PC-9 (cell line): ENCODE results near the gene HSPA4. TPM values are rescaled to one million over a fixed set of nuclear protein-coding genes. Genes with fewer than 3 reads are reported as not detected.
"Not testable (repeated sequence)": the region's sequence is repeated elsewhere in the genome, so short reads cannot be mapped to it uniquely, and the experiment has no call there.

Experiments
- BruUV-seq: library from RNA; stranded (reverse); fragments of 400-500 nt; replicated peaks from 2 replicates; lab custom pipeline; 2021; lab: Mats Ljungman, UMichigan
- CTCF ChIA-PET: fragments of 300-600 bp; sonication (Branson Sonifier 250); formaldehyde crosslinking; loops from one replicate; lab custom pipeline; 2022; ENCODE audit warnings: antibody characterized with exemption; lab: Charles Lee
- POLR2A ChIA-PET: fragments of 300-600 bp; sonication (Branson Sonifier 250); formaldehyde crosslinking; loops from one replicate; lab custom pipeline; 2022; ENCODE audit warnings: antibody characterized with exemption; ENCODE audit not compliant: unreplicated experiment; lab: Charles Lee
- DNase-seq, 2 experiments: peaks; one replicate each; pipeline versions ENCODE4 v3.0.0 to v3.0.0-alpha.2; 2015 to 2022; ENCODE audit warnings: mixed read lengths in 1 of 2
- H2AFZ ChIP-seq: fragments of 200-600 bp; sonication (generic); 2 replicates; pipeline ENCODE4 v1.8.1; 2017; ENCODE audit warnings: antibody characterized with exemption
- H3F3A ChIP-seq: fragments of 200-600 bp; sonication (generic); 2 replicates; pipeline ENCODE4 v1.8.1; 2017; ENCODE audit warnings: antibody characterized with exemption, mild to moderate bottlenecking, low read depth; ENCODE audit not compliant: insufficient read depth
- H3K27ac ChIP-seq: fragments of 200-600 bp; sonication (generic); 2 replicates; pipeline ENCODE4 v1.6.1; 2016; ENCODE audit warnings: mixed run types
- H3K27me3 ChIP-seq: fragments of 200-600 bp; sonication (generic); 2 replicates; pipeline ENCODE4 v1.6.1; 2016; ENCODE audit warnings: low read depth, mixed run types; ENCODE audit not compliant: insufficient read depth
- H3K36me3 ChIP-seq: fragments of 200-600 bp; sonication (generic); 2 replicates; pipeline ENCODE4 v1.6.1; 2016; ENCODE audit warnings: low read depth, mixed run types
- H3K4me1 ChIP-seq: fragments of 200-600 bp; sonication (generic); replicated peaks from 2 replicates; pipeline ENCODE4 v1.6.1; 2016; ENCODE audit warnings: mixed run types; ENCODE audit not compliant: insufficient read depth
- H3K4me2 ChIP-seq: fragments of 200-600 bp; sonication (generic); 2 replicates; pipeline ENCODE4 v1.6.1; 2017; ENCODE audit warnings: mixed run types
- H3K4me3 ChIP-seq: fragments of 200-600 bp; sonication (generic); 2 replicates; pipeline ENCODE4 v1.6.1; 2016; ENCODE audit warnings: mixed run types
- H3K79me2 ChIP-seq: fragments of 200-600 bp; sonication (generic); 2 replicates; pipeline ENCODE4 v1.6.1; 2017; ENCODE audit warnings: low read depth, mixed run types
- H3K9me2 ChIP-seq: fragments of 200-600 bp; sonication (generic); 2 replicates; pipeline ENCODE4 v1.8.1; 2017; ENCODE audit warnings: mild to moderate bottlenecking; ENCODE audit not compliant: insufficient read depth
- H3K9me3 ChIP-seq: fragments of 200-600 bp; sonication (generic); 2 replicates; pipeline ENCODE4 v1.8.1; 2016; ENCODE audit warnings: low read depth; ENCODE audit not compliant: insufficient read depth
- H4K20me1 ChIP-seq: fragments of 200-600 bp; sonication (generic); 2 replicates; pipeline ENCODE4 v1.8.1; 2017; ENCODE audit not compliant: insufficient read depth
- CTCF ChIP-seq: fragments of 200-600 bp; sonication (generic); conservative IDR thresholded peaks from 2 replicates; pipeline ENCODE4 v1.6.1; 2017; ENCODE audit warnings: mixed run types, antibody characterized with exemption, mild to moderate bottlenecking, moderate library complexity
- EZH2 ChIP-seq: fragments of 200-600 bp; sonication (generic); IDR thresholded peaks from 2 replicates; pipeline ENCODE4 v1.8.0; 2017; ENCODE audit warnings: antibody characterized with exemption, low read depth
- intact Hi-C: fragments of 100-400 bp; cut with micrococcal nuclease; formaldehyde crosslinking; loops from one replicate; pipeline ENCODE4 v1.10.0; 2022; ENCODE audit not compliant: unreplicated experiment
- total RNA-seq: library from RNA; stranded (reverse); gene quantifications from 2 replicates; pipeline ENCODE4 v1.2.3, GENCODE V29; 2021

HSPA4 gene
- total RNA-seq, 1 experiment from 2014 or later: 140 TPM

- intact Hi-C loops: loop anchor here (10.0 kb wide), 1 partner anchor 157 kb away; no protein-coding TSS in a partner anchor
- POLR2A ChIA-PET: no interaction called here
- peaks cover 76% of the 10 kb centered on the region for H4K20me1 ChIP-seq
Measured at GRCh38 chr5:133081703-133082102, 29.9 kb downstream of the HSPA4 start.

GRCh38 chr5:133082128-133082527 lies 30.3 kb downstream of the HSPA4 start:
- peaks cover 40% of the 10 kb centered on the region for H3K36me3 ChIP-seq
- no TSS peak for BruUV-seq

More at GRCh38 chr5:133081703-133082102, 29.9 kb downstream of the HSPA4 start:
- Histone ChIP-seq H3K27ac (no peak overlapping the region), H3K4me3 (no peak overlapping the region), H2AFZ (no peak overlapping the region), H3K27me3 (no peaks in the 10 kb centered on the region), H3K79me2 (peaks cover 66% of the 10 kb centered on the region), H3K9me2 (no peaks in the 10 kb centered on the region), H3F3A (peaks cover 31% of the 10 kb centered on the region; the same call in 1 of the 2 replicates), H3K4me2 (no peak overlapping the region), H3K4me1 (no peaks in the 10 kb centered on the region), H3K36me3 (peaks cover 44% of the 10 kb centered on the region), H3K9me3 (no peaks in the 10 kb centered on the region)
- TF ChIP-seq CTCF (no peak), EZH2 (no peak)
- BruUV-seq: no TSS peak
- DNase-seq: no peak
- CTCF ChIA-PET: no interaction called here

DNA sequence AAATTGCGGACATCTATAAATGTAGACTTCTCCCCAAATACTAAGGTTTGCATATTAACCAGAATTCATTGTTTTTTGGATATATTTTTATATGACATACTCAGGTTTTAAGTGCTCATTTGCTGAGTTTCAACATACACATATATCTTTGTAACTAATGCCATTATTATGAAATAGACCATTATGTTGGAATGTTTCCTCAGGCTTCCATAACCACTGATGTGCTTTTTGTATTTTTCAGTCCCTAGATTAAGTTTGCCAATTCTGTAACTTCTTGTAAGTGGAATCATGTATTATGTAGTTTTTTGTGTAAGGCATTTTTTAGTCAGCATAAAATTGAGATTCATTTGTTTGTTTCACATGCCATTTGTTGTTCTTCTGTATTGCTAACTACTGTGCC lies 32.1 kb downstream of the HSPA4 start:
- Histone ChIP-seq H3K9me2 (no peaks in the 10 kb centered on the region), H3K27me3 (no peaks in the 10 kb centered on the region), H3K4me2 (no peak overlapping the region), H3F3A (peaks cover 29% of the 10 kb centered on the region; the same call in 1 of the 2 replicates), H3K79me2 (peaks cover 52% of the 10 kb centered on the region), H3K4me3 (no peak overlapping the region), H4K20me1 (peaks cover 61% of the 10 kb centered on the region), H3K27ac (no peak overlapping the region), H3K9me3 (no peaks in the 10 kb centered on the region), H2AFZ (no peak overlapping the region), H3K4me1 (no peaks in the 10 kb centered on the region), H3K36me3 (peaks cover 38% of the 10 kb centered on the region)
- no peak for DNase-seq
- BruUV-seq: no TSS peak
- intact Hi-C loops: loop anchor here (10.0 kb wide), 1 partner anchor 159 kb away; no protein-coding TSS in a partner anchor
- ChIA-PET CTCF (no interaction called here), POLR2A (no interaction called here)
- TF ChIP-seq CTCF: no peak
- no peak for TF ChIP-seq EZH2

More at GRCh38 chr5:133082128-133082527, 30.3 kb downstream of the HSPA4 start:
- H3K9me3 ChIP-seq: no peaks in the 10 kb centered on the region
- H2AFZ ChIP-seq: no peak overlapping the region
- peaks cover 66% of the 10 kb centered on the region for H3K79me2 ChIP-seq
- TF ChIP-seq EZH2 (no peak), CTCF (no peak)
- ChIA-PET CTCF (no interaction called here), POLR2A (no interaction called here)
- H3K27ac ChIP-seq: no peak overlapping the region
- intact Hi-C loops: loop anchor here (10.0 kb wide), 1 partner anchor 157 kb away; no protein-coding TSS in a partner anchor
- H3K27me3 ChIP-seq: no peaks in the 10 kb centered on the region
- peaks cover 29% of the 10 kb centered on the region; the same call in 1 of the 2 replicates for H3F3A ChIP-seq
- H3K4me1 ChIP-seq: no peaks in the 10 kb centered on the region
- no peak for DNase-seq
- H3K4me2 ChIP-seq: no peak overlapping the region
- H4K20me1 ChIP-seq: peaks cover 73% of the 10 kb centered on the region
- no peak overlapping the region for H3K4me3 ChIP-seq
- H3K9me2 ChIP-seq: no peaks in the 10 kb centered on the region

- H3K79me2 ChIP-seq: peaks cover 39% of the 10 kb centered on the region
- intact Hi-C loops: loop anchor here (10.0 kb wide), 1 partner anchor 160 kb away; no protein-coding TSS in a partner anchor
- H3K4me1 ChIP-seq, H3K9me2 ChIP-seq, H3K27ac ChIP-seq, DNase-seq, H3K27me3 ChIP-seq, H2AFZ ChIP-seq, POLR2A ChIA-PET, H3K9me3 ChIP-seq, CTCF ChIA-PET, BruUV-seq, H3K4me2 ChIP-seq, H3K4me3 ChIP-seq: not testable (repeated sequence)
- H3F3A ChIP-seq: peaks cover 24% of the 10 kb centered on the region; the same call in 1 of the 2 replicates
- H3K36me3 ChIP-seq: peaks cover 31% of the 10 kb centered on the region
- H4K20me1 ChIP-seq: peaks cover 48% of the 10 kb centered on the region
Measured at GRCh38 chr5:133085171-133085570, 33.4 kb downstream of the HSPA4 start.
